Measurements from ENCODE around the gene RPS21. TPM values are rescaled to one million over a fixed set of nuclear protein-coding genes. Genes with fewer than 3 reads are reported as not detected.

Gene RPS21
- total RNA-seq (100 to 1,000 TPM; 512 to 811 (median 576) TPM), polyA plus RNA-seq (1,000 to 10,000 TPM; 1,609 to 4,111 TPM)
- long read RNA-seq, donor 1, transcript RPS21-201 (6 exons, 344 nt): major isoform, 74 of 117 reads
- long read RNA-seq, donor 1, partial matches to known transcripts: 37 of 117 reads
- long read RNA-seq, donor 1, other reads (novel, unspliced or antisense): 4 of 117 reads
- long read RNA-seq, donor 2, transcript RPS21-201 (6 exons, 344 nt): major isoform, 81 of 159 reads
- long read RNA-seq, donor 2, partial matches to known transcripts: 72 of 159 reads
- long read RNA-seq, donor 2, other reads (novel, unspliced or antisense): 4 of 159 reads
- long read RNA-seq, donor 3, transcript RPS21-201 (6 exons, 344 nt): major isoform, 9 of 12 reads
- long read RNA-seq, donor 3, partial matches to known transcripts: 3 of 12 reads
- long read RNA-seq, donor 3, other reads (novel, unspliced or antisense): 0 of 12 reads

DNA sequence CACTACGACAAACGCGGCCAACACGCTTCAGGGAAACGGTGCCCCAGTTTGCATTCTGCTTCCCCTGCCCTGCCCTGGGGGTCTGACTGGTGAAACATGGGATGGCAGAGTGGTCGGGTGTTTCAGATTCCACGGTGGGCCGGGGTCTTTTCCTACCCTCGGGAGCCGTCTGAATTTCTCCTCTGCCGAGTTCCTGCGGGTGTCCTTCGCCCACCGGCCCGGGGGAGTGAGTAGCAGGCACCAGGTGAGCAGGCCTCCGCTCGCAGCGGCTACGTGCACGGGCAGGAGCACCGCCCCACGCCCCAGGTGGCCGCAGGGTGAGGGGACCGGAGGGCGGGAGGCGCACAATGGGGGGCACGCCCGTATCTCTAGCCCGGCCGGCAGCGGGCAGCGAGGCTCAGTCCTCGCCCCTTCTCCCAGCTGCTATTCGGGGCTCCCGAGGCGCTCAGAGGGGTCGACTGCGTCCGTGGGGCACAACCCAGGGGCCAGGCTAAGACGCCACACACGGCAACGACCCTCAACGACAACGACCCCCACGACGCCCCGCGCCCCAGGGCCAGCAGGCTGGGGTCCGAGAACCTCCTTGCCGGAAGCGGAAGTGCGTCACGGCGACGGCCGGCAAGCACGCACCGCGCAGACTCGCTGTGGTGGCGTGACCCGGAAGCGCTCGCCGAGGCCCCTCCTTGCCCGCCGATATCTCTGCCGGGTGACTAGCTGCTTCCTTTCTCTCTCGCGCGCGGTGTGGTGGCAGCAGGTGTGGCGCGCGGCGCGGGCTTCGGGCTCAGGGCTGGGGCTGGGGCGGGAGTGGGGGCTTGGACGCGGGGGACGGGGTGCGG lies at the start of gene RPS21:
TSS of gene RPS21 (plus strand) at position 721 of the 836 bp plus-strand sequence. CDS start 236 bp downstream, outside the sequence.
- H3K4me3 ChIP-seq: peak within 1 kb of the TSS; percentile 76 to 100 (median 92)
- TF ChIP-seq, protein P1, sequence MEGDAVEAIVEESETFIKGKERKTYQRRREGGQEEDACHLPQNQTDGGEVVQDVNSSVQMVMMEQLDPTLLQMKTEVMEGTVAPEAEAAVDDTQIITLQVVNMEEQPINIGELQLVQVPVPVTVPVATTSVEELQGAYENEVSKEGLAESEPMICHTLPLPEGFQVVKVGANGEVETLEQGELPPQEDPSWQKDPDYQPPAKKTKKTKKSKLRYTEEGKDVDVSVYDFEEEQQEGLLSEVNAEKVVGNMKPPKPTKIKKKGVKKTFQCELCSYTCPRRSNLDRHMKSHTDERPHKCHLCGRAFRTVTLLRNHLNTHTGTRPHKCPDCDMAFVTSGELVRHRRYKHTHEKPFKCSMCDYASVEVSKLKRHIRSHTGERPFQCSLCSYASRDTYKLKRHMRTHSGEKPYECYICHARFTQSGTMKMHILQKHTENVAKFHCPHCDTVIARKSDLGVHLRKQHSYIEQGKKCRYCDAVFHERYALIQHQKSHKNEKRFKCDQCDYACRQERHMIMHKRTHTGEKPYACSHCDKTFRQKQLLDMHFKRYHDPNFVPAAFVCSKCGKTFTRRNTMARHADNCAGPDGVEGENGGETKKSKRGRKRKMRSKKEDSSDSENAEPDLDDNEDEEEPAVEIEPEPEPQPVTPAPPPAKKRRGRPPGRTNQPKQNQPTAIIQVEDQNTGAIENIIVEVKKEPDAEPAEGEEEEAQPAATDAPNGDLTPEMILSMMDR (IDR thresholded peaks at IDR 0.05): peak in 1 of 9 donors; percentile 12
- DNase-seq (peak; percentile 93 to 95), ATAC-seq (peak; percentile 91 to 96 (median 95))
- intact Hi-C loops (cut with DNase I): loop anchor here in 7 of 10 donors (2.0 to 10.0 kb wide), 5 partner anchors 84 to 372 kb away; partner anchors contain the start of genes ADRM1 (in 3 of the 7) and MTG2 (in 2 of the 7)
- peak within 1 kb of the TSS; percentile 79 to 99 (median 96) for H3K27ac ChIP-seq
- peaks cover 0 to 44% (median 18%) of the 10 kb centered on the region in 9 donors for H3K36me3 ChIP-seq
- peaks cover 9 to 47% (median 34%) of the 10 kb centered on the region in 9 donors for H3K4me1 ChIP-seq
- H3K9me3 ChIP-seq: no peaks in the 10 kb centered on the region
- 0 to 1% methylated on average over 82 to 83 of the region's 83 CpGs for WGBS, 2 donors
- H3K27me3 ChIP-seq: no peaks in the 10 kb centered on the region

DNA sequence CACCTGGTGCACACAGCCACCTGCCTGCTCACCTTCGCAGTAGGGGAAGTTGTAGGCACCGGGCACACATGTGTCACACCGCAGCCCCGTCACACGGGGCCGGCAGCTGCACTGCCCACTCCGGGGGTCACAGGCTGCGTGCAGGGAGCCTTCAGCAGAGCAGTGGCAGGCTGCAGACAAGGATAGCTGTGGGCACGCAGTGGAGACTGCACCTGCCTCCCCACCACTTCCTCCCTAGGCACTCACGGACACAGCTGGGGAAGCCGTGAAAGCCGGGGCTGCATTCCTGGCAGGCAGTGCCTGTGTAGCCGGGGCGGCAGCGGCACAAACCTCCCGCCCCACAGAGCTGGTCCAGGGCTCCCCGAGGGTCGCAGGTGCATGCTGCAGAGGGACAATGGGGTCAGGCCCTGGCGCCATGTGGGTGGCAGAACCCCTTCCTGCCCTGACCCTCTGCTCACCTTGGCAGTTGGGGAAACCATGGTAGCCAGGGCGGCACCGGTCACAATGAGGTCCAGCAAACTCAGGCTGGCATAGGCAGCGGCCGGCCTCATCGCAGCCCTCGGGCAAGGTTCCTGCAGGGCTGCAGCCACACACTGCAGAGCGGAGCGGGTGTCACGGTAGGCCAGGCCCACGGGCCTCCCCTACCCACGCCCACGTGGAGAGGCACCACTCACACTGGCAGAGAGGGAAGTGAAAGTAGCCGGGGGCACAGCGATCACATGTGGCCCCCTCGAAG lies 49.2 kb upstream of the RPS21 start:
- 90% methylated on average over 34 of the region's 34 CpGs for WGBS, 2 donors
- DNase-seq: no peak
- Histone ChIP-seq H3K4me1 (no peaks in the 10 kb centered on the region), H3K27me3 (no peaks in the 10 kb centered on the region), H3K27ac (no peak overlapping the region), H3K36me3 (peaks cover 6 to 99% (median 64%) of the 10 kb centered on the region in 9 donors), H3K4me3 (no peak overlapping the region), H3K9me3 (peaks cover 0 to 5% (median 0%) of the 10 kb centered on the region in 11 donors)
- peak in 2 of 8 donors; percentile 4 to 11 for ATAC-seq
- intact Hi-C loops (cut with DNase I): no loop called here
- TF ChIP-seq, protein P1 (IDR thresholded peaks at IDR 0.05): no peak

DNA sequence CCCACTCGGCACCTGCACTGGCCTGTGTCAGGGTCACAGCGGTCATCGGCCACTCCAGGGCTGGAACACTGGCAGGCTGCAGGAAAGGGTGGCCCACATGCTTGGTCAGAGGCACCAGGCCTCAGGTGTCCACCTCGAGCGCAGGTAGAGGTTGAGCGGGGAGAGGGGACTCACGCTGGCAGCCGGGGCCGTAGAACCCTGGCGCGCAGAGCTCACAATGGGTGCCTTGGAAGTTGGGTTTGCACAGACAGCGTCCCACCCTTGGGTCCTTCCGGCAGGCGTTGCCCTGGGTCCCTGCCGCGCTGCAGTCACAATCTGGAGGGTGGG lies 48.6 kb upstream of the RPS21 start:
- TF ChIP-seq, protein P1 (IDR thresholded peaks at IDR 0.05): no peak
- peaks cover 4 to 99% (median 59%) of the 10 kb centered on the region in 9 donors for H3K36me3 ChIP-seq

More for the DNA sequence above, 48.6 kb upstream of the RPS21 start:
- no peaks in the 10 kb centered on the region for H3K4me1 ChIP-seq
- H3K9me3 ChIP-seq: peaks cover 0 to 5% (median 0%) of the 10 kb centered on the region in 11 donors
- H3K27me3 ChIP-seq: no peaks in the 10 kb centered on the region
- H3K4me3 ChIP-seq: no peak overlapping the region
- no peak for DNase-seq
- WGBS, 2 donors: 97% methylated on average over 15 to 16 of the region's 16 CpGs
- intact Hi-C loops (cut with DNase I): no loop called here
- H3K27ac ChIP-seq: no peak overlapping the region
- no peak for ATAC-seq

Data from heart right ventricle (tissue), 16 donors.